A204.1 (cell line): ENCODE results near the gene ADGRL4.
"Not testable (repeated sequence)": the region's sequence is repeated elsewhere in the genome, so short reads cannot be mapped to it uniquely, and the experiment has no call there.

Experiments
- FAIRE-seq: peaks from 2 replicates; lab custom pipeline; 2012; peaks lifted over from hg19 to GRCh38; lab: Jason Lieb, UNC

ADGRL4 gene

GRCh38 chr1:78916986-78917385 lies 89.5 kb downstream of the ADGRL4 start:
- no peak for FAIRE-seq

- no peak for FAIRE-seq
Observed at GRCh38 chr1:78913950-78914349, 92.6 kb downstream of the ADGRL4 start.

- FAIRE-seq, result no peak
Observed at GRCh38 chr1:78911956-78912880, 94.3 kb downstream of the ADGRL4 start.

- no peak for FAIRE-seq
Observed at GRCh38 chr1:78902641-78903040, 103.9 kb downstream of the ADGRL4 start.

GRCh38 chr1:78894811-78895210 lies 111.7 kb downstream of the ADGRL4 start:
- no peak for FAIRE-seq

GRCh38 chr1:78892260-78892840 lies 114.2 kb downstream of the ADGRL4 start:
- FAIRE-seq, result no peak

- FAIRE-seq, result no peak
Observed at GRCh38 chr1:78887458-78887857, 119.1 kb downstream of the ADGRL4 start.

GRCh38 chr1:78884685-78885452 lies 121.7 kb downstream of the ADGRL4 start:
- FAIRE-seq, result no peak

GRCh38 chr1:78880223-78880622 lies 126.3 kb downstream of the ADGRL4 start:
- FAIRE-seq, result no peak

- FAIRE-seq, result not testable (repeated sequence)
Observed at GRCh38 chr1:78875986-78876385, 130.5 kb downstream of the ADGRL4 start.

GRCh38 chr1:78872801-78873200 lies 133.7 kb downstream of the ADGRL4 start:
- FAIRE-seq, result not testable (repeated sequence)

GRCh38 chr1:78871249-78871648 lies 135.3 kb downstream of the ADGRL4 start:
- FAIRE-seq, result no peak

- peak; percentile 84 for FAIRE-seq
Observed at GRCh38 chr1:78869136-78869535, 137.4 kb downstream of the ADGRL4 start.

GRCh38 chr1:78864175-78864574 lies 142.4 kb downstream of the ADGRL4 start:
- no peak for FAIRE-seq

- no peak for FAIRE-seq
Observed at GRCh38 chr1:78856096-78856495, 150.4 kb downstream of the ADGRL4 start.

- no peak for FAIRE-seq
Observed at GRCh38 chr1:78855258-78855657, 151.3 kb downstream of the ADGRL4 start.

- no peak for FAIRE-seq
Observed at GRCh38 chr1:78854556-78854955, 152.0 kb downstream of the ADGRL4 start.

- FAIRE-seq, result no peak
Observed at GRCh38 chr1:78843546-78843945, 163.0 kb downstream of the ADGRL4 start.

GRCh38 chr1:78843111-78843510 lies 163.4 kb downstream of the ADGRL4 start:
- no peak for FAIRE-seq

- no peak for FAIRE-seq
Observed at GRCh38 chr1:78840453-78841271, 165.9 kb downstream of the ADGRL4 start.
